Measurements from ENCODE around the gene EHF.
"Not testable (repeated sequence)": the region's sequence is repeated elsewhere in the genome, so short reads cannot be mapped to it uniquely, and the experiment has no call there.

Gene EHF

GRCh38 chr11:34620820-34621792 lies at the start of gene EHF:
Gene EHF, plus strand, starts transcription at chr11:34621093. Its CDS starts 21,538 bp downstream, at chr11:34642631.
- no peak for DNase-seq (ENCODE audit: low read depth in 2 of 2, low spot score in 1 of 2)

GRCh38 chr11:34573537-34573936 lies 47.4 kb upstream of the EHF start:
- DNase-seq (ENCODE audit: low read depth in 2 of 2, low spot score in 1 of 2) = no peak

DNA sequence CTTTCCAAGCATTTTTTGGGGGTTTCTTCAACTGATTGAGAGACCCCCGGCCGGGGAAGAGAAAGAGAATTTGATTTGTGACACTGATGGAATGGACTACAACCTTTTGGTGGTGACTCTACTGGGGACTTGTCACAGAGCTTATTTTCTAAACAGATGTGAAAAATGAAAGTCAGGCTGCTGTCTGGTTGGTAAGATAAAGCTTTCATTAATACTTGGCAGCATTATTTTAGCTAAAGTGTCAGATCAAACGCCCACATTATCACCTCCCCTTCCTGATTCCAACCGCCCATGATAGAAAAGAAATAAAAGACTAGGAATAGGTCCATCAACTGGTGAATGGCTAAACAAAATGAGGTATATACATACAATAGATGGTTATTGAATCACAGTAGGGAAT lies 45.6 kb upstream of the EHF start:
- no peak for DNase-seq (ENCODE audit: low read depth in 2 of 2, low spot score in 1 of 2)

- no peak for DNase-seq (ENCODE audit: low read depth in 2 of 2, low spot score in 1 of 2)
Measured at GRCh38 chr11:34575671-34576070, 45.2 kb upstream of the EHF start.

GRCh38 chr11:34576331-34576730 lies 44.6 kb upstream of the EHF start:
- DNase-seq (ENCODE audit: low read depth in 2 of 2, low spot score in 1 of 2) = no peak

DNA sequence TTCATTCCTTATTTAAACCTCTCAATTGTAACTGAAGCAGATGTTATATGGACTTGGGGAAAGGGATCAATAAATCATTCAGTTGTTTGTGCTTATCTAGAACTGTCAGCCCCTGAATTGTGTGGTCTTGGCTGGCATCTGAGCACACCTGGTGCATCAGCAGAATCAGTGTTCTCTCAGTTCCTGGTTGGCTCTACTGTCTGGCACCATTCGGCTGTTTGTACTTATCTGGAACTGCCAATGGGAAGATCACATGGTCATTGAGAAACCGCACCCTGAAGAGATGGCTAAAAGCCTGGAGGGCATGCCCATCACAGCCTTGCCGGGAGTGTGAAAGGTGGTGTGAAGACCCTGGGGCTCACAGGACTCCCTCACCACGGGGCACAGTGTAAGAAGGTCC lies 37.1 kb upstream of the EHF start:
- DNase-seq (ENCODE audit: low read depth in 2 of 2, low spot score in 1 of 2) = no peak

DNA sequence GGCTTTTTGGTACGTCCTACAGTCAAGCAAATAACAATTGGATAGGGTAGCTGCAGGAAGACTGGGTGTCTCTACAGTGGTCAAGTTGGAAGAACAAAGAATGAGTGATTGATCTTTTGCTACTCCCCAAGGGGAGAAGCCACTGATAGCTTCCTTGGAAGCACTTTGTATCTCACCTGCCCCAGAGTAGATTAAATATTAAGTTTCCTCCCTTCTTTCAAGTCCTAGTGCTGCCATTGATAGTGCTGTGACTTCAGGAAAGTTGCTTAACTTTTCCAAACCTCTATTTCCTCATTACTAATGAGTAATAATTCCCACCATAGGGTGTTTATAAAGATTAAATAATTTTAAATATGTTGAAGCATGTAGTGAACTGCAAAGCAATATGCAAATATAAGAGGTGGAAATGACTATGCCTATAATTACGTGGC lies 35.6 kb upstream of the EHF start:
- no peak for DNase-seq (ENCODE audit: low read depth in 2 of 2, low spot score in 1 of 2)

DNA sequence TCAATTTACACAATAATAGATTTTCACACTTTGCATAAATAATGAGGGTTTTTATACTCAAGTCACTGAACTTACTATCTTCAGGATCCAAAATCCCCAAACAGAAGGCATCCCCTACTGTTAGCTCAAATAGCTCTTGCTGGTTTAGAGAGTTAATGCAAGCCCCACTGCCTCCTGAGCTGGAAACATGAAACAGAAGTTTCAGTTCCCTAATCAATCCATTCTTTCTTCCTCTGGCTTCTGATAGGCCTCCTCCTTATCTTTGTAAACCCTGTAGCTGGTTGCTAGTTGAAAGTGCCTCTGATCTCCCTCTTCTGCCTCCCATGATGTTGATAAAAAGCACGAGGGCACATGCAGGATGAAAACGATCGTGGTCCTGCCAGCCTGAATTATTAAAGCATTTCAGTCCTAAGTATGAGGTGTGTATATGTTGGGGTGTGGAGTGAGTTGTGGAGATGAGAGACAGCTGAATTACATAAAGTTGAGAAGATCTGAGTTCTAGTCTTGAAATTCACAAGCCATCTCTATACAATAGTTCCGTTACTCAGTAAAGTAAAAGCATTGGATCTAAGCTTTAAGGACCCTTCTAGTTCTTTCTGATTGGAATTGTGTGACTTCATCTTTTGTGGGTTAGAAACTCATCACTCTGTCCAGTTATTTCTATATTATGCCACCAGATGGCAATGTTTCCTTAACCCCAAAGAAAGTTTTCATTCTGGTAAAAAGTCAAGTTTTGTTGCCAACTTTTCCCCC lies 35.0 kb upstream of the EHF start:
- DNase-seq (ENCODE audit: low read depth in 2 of 2, low spot score in 1 of 2) = no peak

DNA sequence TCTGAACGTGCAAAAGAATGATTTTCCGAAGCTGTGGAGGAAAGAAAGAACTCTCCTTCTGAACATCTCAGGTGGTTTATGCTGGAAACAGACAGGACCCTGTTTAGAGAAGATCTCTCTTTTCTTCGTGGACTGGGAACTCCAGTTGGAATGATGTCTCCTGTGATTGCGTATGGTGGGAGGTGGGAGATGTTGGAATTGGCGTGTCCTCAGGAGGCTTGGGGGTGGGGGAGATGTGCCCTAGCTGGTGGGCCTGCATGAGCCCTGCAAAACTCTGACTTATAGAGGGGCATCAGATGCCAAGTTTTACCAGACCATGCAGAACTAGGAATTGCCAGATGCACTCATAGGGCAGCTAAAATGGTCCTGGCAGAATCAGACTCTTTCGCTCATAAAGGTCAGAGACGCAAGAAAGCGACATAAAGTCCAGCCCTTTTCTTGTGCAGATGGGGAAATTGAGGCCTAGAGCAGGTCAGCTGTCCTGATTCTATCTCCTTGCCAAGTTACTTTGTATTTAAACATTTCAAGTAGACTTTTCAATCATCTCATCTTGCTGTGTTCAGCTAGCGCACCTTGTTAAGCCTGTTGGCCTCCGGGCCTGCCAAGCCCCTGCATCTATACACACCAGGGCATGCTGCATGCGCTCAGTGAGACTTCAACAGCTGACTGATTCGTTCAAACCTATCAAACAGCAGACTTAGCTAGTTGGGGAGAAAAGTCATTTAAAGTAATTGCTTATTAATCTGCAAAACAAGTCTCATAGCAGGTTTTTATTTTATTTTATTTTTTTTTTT lies 34.2 kb upstream of the EHF start:
- DNase-seq (ENCODE audit: low read depth in 2 of 2, low spot score in 1 of 2) = no peak

DNA sequence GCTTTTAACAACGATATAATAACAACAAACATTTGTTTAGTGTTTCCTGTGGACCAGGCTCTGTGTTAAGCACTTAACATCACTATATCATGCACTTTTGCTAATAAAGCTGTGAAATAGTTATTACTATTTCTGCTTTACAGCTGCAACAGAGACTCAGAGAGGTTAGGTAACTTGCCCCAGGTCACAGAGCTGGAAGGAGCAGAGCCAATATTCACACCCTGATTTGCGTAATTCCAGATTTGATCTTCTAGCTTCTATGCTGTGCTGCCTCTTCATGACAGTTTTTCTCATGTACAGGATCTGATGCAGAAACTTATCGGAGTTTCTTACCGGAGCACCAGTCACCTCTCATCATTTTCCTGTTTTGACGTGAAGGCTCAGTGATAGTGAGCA lies 33.6 kb upstream of the EHF start:
- DNase-seq (ENCODE audit: low read depth in 2 of 2, low spot score in 1 of 2) = no peak

DNA sequence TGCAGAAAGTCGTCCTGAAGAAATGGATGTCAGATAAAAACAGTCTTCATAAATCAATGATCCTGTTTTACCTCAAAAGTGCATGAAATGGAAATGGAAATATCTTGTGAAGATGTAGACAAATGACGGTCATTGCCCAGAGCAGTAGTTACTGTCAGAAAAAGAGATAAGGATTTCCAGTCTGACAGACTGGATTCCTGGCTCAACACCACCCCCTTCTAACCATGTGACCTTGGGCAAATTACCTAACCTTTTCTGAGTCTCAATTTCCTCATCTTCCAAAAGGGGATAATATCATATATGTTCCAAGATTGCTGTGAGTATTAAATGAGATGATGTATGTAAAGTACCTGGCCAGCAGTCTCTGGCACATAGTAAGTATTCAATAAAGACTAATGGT lies 32.9 kb upstream of the EHF start:
- no peak for DNase-seq (ENCODE audit: low read depth in 2 of 2, low spot score in 1 of 2)

- no peak for DNase-seq (ENCODE audit: low read depth in 2 of 2, low spot score in 1 of 2)
Measured at GRCh38 chr11:34588701-34589100, 32.2 kb upstream of the EHF start.

GRCh38 chr11:34589177-34589576 lies 31.7 kb upstream of the EHF start:
- DNase-seq (ENCODE audit: low read depth in 2 of 2, low spot score in 1 of 2) = not testable (repeated sequence)

DNA sequence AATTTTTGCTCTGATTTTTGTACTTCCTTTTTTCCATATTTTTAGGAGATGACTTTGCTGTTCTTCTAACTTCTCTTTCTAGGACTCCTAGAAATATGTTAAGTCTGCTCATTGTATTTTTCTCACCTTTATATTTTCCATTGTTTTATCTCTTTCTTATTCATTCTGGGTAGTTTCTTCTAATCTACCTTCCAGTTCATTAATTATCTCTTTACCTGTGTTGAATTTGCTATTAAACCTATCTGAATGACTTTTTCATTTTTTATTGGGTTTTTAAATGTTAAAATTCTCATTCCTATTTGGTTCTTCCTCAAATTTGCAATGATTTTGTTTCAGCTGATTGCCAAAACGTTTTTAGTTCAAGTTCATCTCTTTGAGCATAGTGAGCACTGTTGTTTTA lies 27.8 kb upstream of the EHF start:
- DNase-seq (ENCODE audit: low read depth in 2 of 2, low spot score in 1 of 2) = no peak

DNA sequence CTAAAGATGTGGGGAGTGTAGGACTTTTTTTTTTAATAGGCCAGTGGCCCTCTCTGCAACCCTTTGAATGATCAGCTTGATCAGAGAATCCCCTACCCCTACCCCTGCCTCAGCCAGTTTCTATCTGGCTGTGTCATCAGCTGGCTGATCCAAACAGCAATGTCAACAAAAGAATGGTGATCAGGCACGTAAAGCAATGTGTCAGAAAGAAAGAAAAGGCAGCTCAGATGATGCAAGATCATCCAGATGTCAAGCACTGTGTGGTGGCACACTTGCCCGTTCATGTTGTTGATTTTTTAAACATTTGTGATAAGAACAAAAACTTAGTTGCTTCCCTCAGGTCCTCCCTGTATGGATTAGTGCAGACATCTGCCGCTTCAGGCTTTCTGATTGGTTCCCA lies 26.3 kb upstream of the EHF start:
- no peak for DNase-seq (ENCODE audit: low read depth in 2 of 2, low spot score in 1 of 2)

- DNase-seq (ENCODE audit: low read depth in 2 of 2, low spot score in 1 of 2) = no peak
Measured at GRCh38 chr11:34595391-34595790, 25.5 kb upstream of the EHF start.

GRCh38 chr11:34595960-34596644 lies 24.8 kb upstream of the EHF start:
- no peak for DNase-seq (ENCODE audit: low read depth in 2 of 2, low spot score in 1 of 2)

DNA sequence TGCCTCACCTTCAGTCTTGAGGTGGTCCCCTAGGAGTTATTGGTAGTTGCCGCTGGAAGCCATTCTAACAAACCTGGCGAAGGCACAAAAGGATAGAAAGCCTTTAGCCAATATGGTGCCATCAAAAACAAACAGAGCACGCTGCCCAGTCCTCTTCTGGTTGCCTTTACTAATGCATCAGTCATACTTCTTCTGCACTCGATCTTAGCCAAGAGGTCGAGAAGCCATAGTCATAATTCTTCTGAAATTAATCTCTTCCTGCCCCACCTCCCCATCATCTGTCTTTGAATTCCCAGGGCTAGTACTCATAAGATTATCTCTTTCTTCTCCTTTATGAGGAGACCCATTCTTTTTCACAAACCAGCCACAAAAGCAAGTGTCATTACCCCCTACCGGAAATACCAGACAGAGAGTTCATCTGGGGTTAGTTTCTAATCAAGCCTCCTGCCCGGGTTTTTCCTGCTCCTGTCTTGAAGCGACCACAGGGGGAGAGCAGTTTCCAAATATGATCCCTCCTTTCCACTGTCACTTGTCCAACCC lies 21.4 kb upstream of the EHF start:
- no peak for DNase-seq (ENCODE audit: low read depth in 2 of 2, low spot score in 1 of 2)

GRCh38 chr11:34600339-34601084 lies 20.4 kb upstream of the EHF start:
- DNase-seq (ENCODE audit: low read depth in 2 of 2, low spot score in 1 of 2) = no peak

GRCh38 chr11:34601085-34601444 lies 19.8 kb upstream of the EHF start:
- DNase-seq (ENCODE audit: low read depth in 2 of 2, low spot score in 1 of 2) = no peak

Measured in stimulated activated CD8-positive, alpha-beta memory T cell treated with anti-CD3 and anti-CD28 coated beads, Interleukin-4, amount 100 ng/mL, for 1 hour (primary cell).